SU-DHL-6 (cell line): ENCODE data around the gene HSDL2.

Source experiments
- CTCF ChIP-seq: fragments of 200-600 bp; sonication (generic); IDR thresholded peaks from one replicate; pipeline ENCODE4 v1.5.1; 2017; ENCODE audit warnings: antibody characterized with exemption, mild to moderate bottlenecking, low read length, moderate library complexity; ENCODE audit not compliant: insufficient read depth, poor library complexity, severe bottlenecking
- EZH2phosphoT487 ChIP-seq: fragments of 200-600 bp; sonication (generic), shearing (Covaris generic); conservative IDR thresholded peaks from 2 replicates; pipeline ENCODE4 v1.6.1; 2018; ENCODE audit warnings: mild to moderate bottlenecking, antibody characterized with exemption, low read length, moderate library complexity, mixed read lengths

- TF ChIP-seq EZH2phosphoT487 (no peak), CTCF (no peak)
These were observed 140.2 kb downstream of the HSDL2 start for GRCh38 chr9:112520069-112520468.
